ENCODE measurements around the gene RSKR. TPM values are rescaled to one million over a fixed set of nuclear protein-coding genes. Genes with fewer than 3 reads are reported as not detected.

The RSKR gene
- total and polyA plus RNA-seq, 4 donors = 3.9 to 14.3 (median 8.8) TPM

GRCh38 chr17:28634206-28634865 is 20.4 kb upstream of the RSKR start:
- ATAC-seq (ENCODE audit: insufficient read depth, low FRiP score) = no peak
- WGBS, 2 donors = 76 to 86% methylated on average over 14 of the region's 14 CpGs

GRCh38 chr17:28626818-28627217 is 12.8 kb upstream of the RSKR start:
- no peak for TF ChIP-seq CTCF (IDR thresholded peaks at IDR 0.05; ENCODE audit: control extremely low read depth, extremely low read depth)
- peaks cover 20 to 44% (median 29%) of the 10 kb centered on the region in 4 donors for H3K36me3 ChIP-seq (ENCODE audit: control insufficient read depth in 4 of 4, insufficient read depth in 4 of 4, low read length in 4 of 4)
- H3K27ac ChIP-seq (ENCODE audit: low read depth in 1 of 2, low read length in 1 of 2) = no peak overlapping the region
- 92% methylated on average over 4 of the region's 4 CpGs for WGBS, 2 donors
- DNase-seq = no peak
- no peak for ATAC-seq (ENCODE audit: insufficient read depth, low FRiP score)
- H3K9ac ChIP-seq (ENCODE audit: insufficient read depth in 1 of 2, low read length in 2 of 2) = no peak overlapping the region
- H3K9me3 ChIP-seq (ENCODE audit: control insufficient read depth in 4 of 4, insufficient read depth in 3 of 4, low read length in 3 of 4) = no peaks in the 10 kb centered on the region
- no peaks in the 10 kb centered on the region for H3K4me1 ChIP-seq (ENCODE audit: control insufficient read depth in 5 of 5, insufficient read depth in 5 of 5, low read length in 5 of 5)
- H3K4me3 ChIP-seq = no peak overlapping the region
- H3K27me3 ChIP-seq (ENCODE audit: control insufficient read depth in 3 of 3, insufficient read depth in 3 of 3, low read length in 2 of 3) = no peaks in the 10 kb centered on the region

More at GRCh38 chr17:28634206-28634865, 20.4 kb upstream of the RSKR start:
- Histone ChIP-seq H3K36me3 (ENCODE audit: control insufficient read depth in 4 of 4, insufficient read depth in 4 of 4, low read length in 4 of 4) (peaks cover 51 to 73% (median 55%) of the 10 kb centered on the region in 4 donors), H3K4me1 (ENCODE audit: control insufficient read depth in 5 of 5, insufficient read depth in 5 of 5, low read length in 5 of 5) (no peaks in the 10 kb centered on the region), H3K9me3 (ENCODE audit: control insufficient read depth in 4 of 4, insufficient read depth in 3 of 4, low read length in 3 of 4) (no peaks in the 10 kb centered on the region), H3K27ac (ENCODE audit: low read depth in 1 of 2, low read length in 1 of 2) (no peak overlapping the region), H3K27me3 (ENCODE audit: control insufficient read depth in 3 of 3, insufficient read depth in 3 of 3, low read length in 2 of 3) (no peaks in the 10 kb centered on the region), H3K9ac (ENCODE audit: insufficient read depth in 1 of 2, low read length in 2 of 2) (no peak overlapping the region), H3K4me3 (no peak overlapping the region)
- no peak for DNase-seq
- TF ChIP-seq CTCF (IDR thresholded peaks at IDR 0.05; ENCODE audit: control extremely low read depth, extremely low read depth) = no peak

- DNase-seq = no peak
- WGBS, 2 donors = 95 to 98% methylated on average over 2 of the region's 2 CpGs
- Histone ChIP-seq H3K4me3 (no peak overlapping the region), H3K4me1 (ENCODE audit: control insufficient read depth in 5 of 5, insufficient read depth in 5 of 5, low read length in 5 of 5) (no peaks in the 10 kb centered on the region), H3K9me3 (ENCODE audit: control insufficient read depth in 4 of 4, insufficient read depth in 3 of 4, low read length in 3 of 4) (no peaks in the 10 kb centered on the region), H3K9ac (ENCODE audit: insufficient read depth in 1 of 2, low read length in 2 of 2) (no peak overlapping the region), H3K36me3 (ENCODE audit: control insufficient read depth in 4 of 4, insufficient read depth in 4 of 4, low read length in 4 of 4) (peaks cover 35 to 58% (median 42%) of the 10 kb centered on the region in 4 donors), H3K27ac (ENCODE audit: low read depth in 1 of 2, low read length in 1 of 2) (no peak overlapping the region), H3K27me3 (ENCODE audit: control insufficient read depth in 3 of 3, insufficient read depth in 3 of 3, low read length in 2 of 3) (no peaks in the 10 kb centered on the region)
- no peak for TF ChIP-seq CTCF (IDR thresholded peaks at IDR 0.05; ENCODE audit: control extremely low read depth, extremely low read depth)
- no peak for ATAC-seq (ENCODE audit: insufficient read depth, low FRiP score)
Observed at GRCh38 chr17:28624148-28624547, 10.2 kb upstream of the RSKR start.

GRCh38 chr17:28623696-28624095 is 9.7 kb upstream of the RSKR start:
- H3K27ac ChIP-seq (ENCODE audit: low read depth in 1 of 2, low read length in 1 of 2) = no peak overlapping the region
- no peaks in the 10 kb centered on the region for H3K4me1 ChIP-seq (ENCODE audit: control insufficient read depth in 5 of 5, insufficient read depth in 5 of 5, low read length in 5 of 5)
- no peaks in the 10 kb centered on the region for H3K27me3 ChIP-seq (ENCODE audit: control insufficient read depth in 3 of 3, insufficient read depth in 3 of 3, low read length in 2 of 3)
- ATAC-seq (ENCODE audit: insufficient read depth, low FRiP score) = no peak
- H3K9ac ChIP-seq (ENCODE audit: insufficient read depth in 1 of 2, low read length in 2 of 2) = no peak overlapping the region
- no peaks in the 10 kb centered on the region for H3K9me3 ChIP-seq (ENCODE audit: control insufficient read depth in 4 of 4, insufficient read depth in 3 of 4, low read length in 3 of 4)
- 92 to 94% methylated on average over 4 of the region's 4 CpGs for WGBS, 2 donors
- no peak for TF ChIP-seq CTCF (IDR thresholded peaks at IDR 0.05; ENCODE audit: control extremely low read depth, extremely low read depth)
- no peak for DNase-seq
- no peak overlapping the region for H3K4me3 ChIP-seq
- peaks cover 36 to 62% (median 44%) of the 10 kb centered on the region in 4 donors for H3K36me3 ChIP-seq (ENCODE audit: control insufficient read depth in 4 of 4, insufficient read depth in 4 of 4, low read length in 4 of 4)

Measured in lung (tissue), 12 donors.